Stimulated activated naive B cell treated with anti-CD40 and anti-IgM and Interleukin-4, amounts not matched to agents 10 μg/mL and 1 μg/mL and 100 μg/mL, for 72 hours (primary cell): ENCODE data around the gene CCDC33.
A peak's percentile ranks its signal among the peaks of the same experiment; 100 is the strongest.

Experiments used
- ATAC-seq, 2 donors: fragments of 150-1000 bp; cut with Tn5 transposase; replicated peaks; 2 replicates each; pipeline ENCODE4 v1.10.0; 2021; ENCODE audit warnings: moderate library complexity in 1 of 2
- DNase-seq: peaks from one replicate; pipeline ENCODE4 v3.0.0; 2021
- H3K27ac Mint-ChIP-seq: one replicate; pipeline ENCODE4 v1.8.0; 2022; ENCODE audit warnings: mild to moderate bottlenecking, mixed read lengths
- H3K27me3 Mint-ChIP-seq, 2 donors: one replicate each; pipeline ENCODE4 v1.8.0; 2022; ENCODE audit warnings: mixed read lengths in 2 of 2
- H3K36me3 Mint-ChIP-seq, 2 donors: one replicate each; pipeline ENCODE4 v1.8.0; 2022; ENCODE audit warnings: mixed read lengths in 2 of 2, mild to moderate bottlenecking in 1 of 2
- H3K4me1 Mint-ChIP-seq, 2 donors: one replicate each; pipeline ENCODE4 v1.8.0; 2022; ENCODE audit warnings: mixed read lengths in 2 of 2, mild to moderate bottlenecking in 1 of 2
- H3K4me3 Mint-ChIP-seq, 2 donors: one replicate each; pipeline ENCODE4 v1.8.0; 2022; ENCODE audit warnings: mild to moderate bottlenecking in 2 of 2, mixed read lengths in 2 of 2, moderate library complexity in 1 of 2
- H3K9me3 Mint-ChIP-seq, 2 donors: one replicate each; pipeline ENCODE4 v1.8.0; 2022; ENCODE audit warnings: mixed read lengths in 2 of 2, mild to moderate bottlenecking in 1 of 2

CCDC33 gene

GRCh38 chr15:74320352-74321247, 84.5 kb downstream of the CCDC33 start:
- H3K27me3 Mint-ChIP-seq, result peaks cover 21% of the 10 kb centered on the region in 2 donors
- no peak overlapping the region for H3K4me3 Mint-ChIP-seq
- H3K4me1 Mint-ChIP-seq, result peaks cover 5 to 18% of the 10 kb centered on the region in 2 donors
- no peaks in the 10 kb centered on the region for H3K9me3 Mint-ChIP-seq
- no peaks in the 10 kb centered on the region for H3K36me3 Mint-ChIP-seq
- ATAC-seq (no peak), DNase-seq (no peak)
- H3K27ac Mint-ChIP-seq, result no peak overlapping the region

DNA sequence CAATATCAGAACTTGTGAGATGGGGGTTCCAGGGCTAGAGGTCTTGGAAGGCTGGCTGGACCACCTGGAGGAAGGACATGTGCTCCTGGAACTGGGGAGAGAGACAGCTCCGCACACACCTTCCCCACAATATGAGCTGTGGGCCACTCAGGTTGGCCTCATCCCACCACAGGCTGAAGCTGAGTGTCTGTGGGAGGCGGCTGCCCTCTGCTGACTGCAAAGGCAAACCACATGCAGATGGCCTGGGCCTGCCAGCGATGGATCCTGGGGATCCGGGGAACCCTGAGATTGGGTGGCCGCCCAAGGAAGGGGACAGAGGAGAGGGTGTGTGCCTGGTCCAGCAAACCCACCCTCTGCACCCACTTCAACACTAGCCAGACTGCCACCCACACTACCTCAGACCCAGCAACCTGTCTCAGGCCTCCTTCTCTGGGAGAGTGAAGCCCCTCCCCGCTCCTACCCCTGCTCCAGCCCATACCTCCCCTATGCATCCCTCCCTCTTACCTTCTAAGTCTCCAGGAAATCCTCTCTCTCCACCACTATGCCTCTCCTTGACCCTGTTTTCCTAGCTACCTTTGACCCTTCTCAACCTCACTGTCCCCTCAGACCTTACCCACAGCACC, 86.5 kb downstream of the CCDC33 start:
- Mint-ChIP-seq H3K4me1 (peaks cover 4 to 10% of the 10 kb centered on the region in 2 donors), H3K36me3 (no peaks in the 10 kb centered on the region), H3K27ac (no peak overlapping the region), H3K9me3 (no peaks in the 10 kb centered on the region), H3K4me3 (no peak overlapping the region), H3K27me3 (peaks cover 21 to 30% of the 10 kb centered on the region in 2 donors)
- peak; percentile 53 for DNase-seq
- peak; percentile 88 to 90 for ATAC-seq

GRCh38 chr15:74324714-74325113, 88.6 kb downstream of the CCDC33 start:
- Mint-ChIP-seq H3K9me3 (no peaks in the 10 kb centered on the region), H3K27me3 (peaks cover 21 to 30% of the 10 kb centered on the region in 2 donors), H3K27ac (no peak overlapping the region), H3K36me3 (no peaks in the 10 kb centered on the region), H3K4me1 (peaks cover 5 to 8% of the 10 kb centered on the region in 2 donors), H3K4me3 (no peak overlapping the region)
- ATAC-seq (no peak), DNase-seq (no peak)

DNA sequence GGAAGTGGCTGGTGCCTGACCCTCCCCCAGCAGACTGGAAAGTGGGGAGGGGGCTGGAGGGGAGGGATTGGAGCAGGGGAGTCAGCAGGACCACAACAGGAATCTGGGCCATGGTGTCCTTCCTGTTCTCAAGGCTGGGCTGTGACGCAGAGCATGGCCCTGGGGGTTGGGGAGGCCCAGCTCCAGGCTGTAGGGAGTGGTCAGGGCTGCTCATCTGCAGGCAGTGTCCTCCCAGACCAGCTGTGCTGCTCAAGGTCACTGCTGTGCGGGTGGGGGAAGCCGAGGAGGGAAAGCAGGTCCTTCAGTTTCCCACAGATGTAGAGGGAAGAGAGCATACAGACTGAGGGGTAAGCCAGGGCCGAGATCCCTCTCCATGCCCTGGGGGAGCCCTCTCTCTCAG, 90.6 kb downstream of the CCDC33 start:
- Mint-ChIP-seq H3K4me3 (no peak overlapping the region), H3K4me1 (peaks cover 5 to 8% of the 10 kb centered on the region in 2 donors), H3K27ac (no peak overlapping the region), H3K36me3 (no peaks in the 10 kb centered on the region), H3K9me3 (no peaks in the 10 kb centered on the region), H3K27me3 (peaks cover 24 to 36% of the 10 kb centered on the region in 2 donors)
- DNase-seq (no peak), ATAC-seq (no peak)

- no peak overlapping the region for H3K27ac Mint-ChIP-seq
- H3K4me1 Mint-ChIP-seq, result peaks cover 5 to 8% of the 10 kb centered on the region in 2 donors
- ATAC-seq (no peak), DNase-seq (no peak)
- peaks cover 21 to 35% of the 10 kb centered on the region in 2 donors for H3K27me3 Mint-ChIP-seq
- no peak overlapping the region for H3K4me3 Mint-ChIP-seq
- H3K9me3 Mint-ChIP-seq, result no peaks in the 10 kb centered on the region
- H3K36me3 Mint-ChIP-seq, result no peaks in the 10 kb centered on the region
These were observed 91.6 kb downstream of the CCDC33 start for GRCh38 chr15:74327756-74328155.

DNA sequence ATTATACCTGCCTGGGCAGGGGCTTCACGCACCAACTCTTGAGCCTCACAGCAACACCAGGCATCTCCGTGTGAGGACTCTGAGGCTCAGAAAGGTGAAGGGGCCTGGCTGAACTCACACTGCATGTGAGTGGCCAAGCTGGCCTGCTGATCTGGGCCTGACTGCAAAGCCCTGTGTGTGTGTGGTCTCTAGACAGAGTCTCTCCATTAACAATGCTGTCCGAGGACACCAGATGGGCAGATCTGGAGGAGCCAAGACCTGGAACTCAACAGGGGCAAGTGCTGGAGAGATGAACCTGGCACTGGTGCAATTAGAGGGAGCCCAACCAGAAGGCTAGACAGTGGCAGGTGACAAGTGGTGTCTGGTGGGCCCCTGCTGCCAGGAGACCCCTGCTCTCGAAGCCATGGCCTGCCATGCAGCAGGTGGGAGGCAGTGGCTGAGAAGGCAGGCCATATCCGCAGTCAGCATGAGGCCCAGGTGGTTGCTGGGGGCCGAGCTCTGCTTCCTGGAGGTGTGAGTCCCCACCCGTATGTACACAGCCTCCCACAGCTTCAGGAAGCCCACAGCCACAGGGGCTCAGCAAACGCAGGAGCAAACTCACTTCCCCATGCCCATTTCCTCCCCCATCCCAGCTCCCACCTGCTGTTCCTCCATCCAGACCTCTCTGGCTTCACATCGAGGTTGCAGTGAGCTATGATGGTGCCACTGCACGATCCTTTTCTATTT, 92.4 kb downstream of the CCDC33 start:
- no peak overlapping the region for H3K4me3 Mint-ChIP-seq
- H3K4me1 Mint-ChIP-seq, result peaks cover 5 to 8% of the 10 kb centered on the region in 2 donors
- no peak for ATAC-seq

DNA sequence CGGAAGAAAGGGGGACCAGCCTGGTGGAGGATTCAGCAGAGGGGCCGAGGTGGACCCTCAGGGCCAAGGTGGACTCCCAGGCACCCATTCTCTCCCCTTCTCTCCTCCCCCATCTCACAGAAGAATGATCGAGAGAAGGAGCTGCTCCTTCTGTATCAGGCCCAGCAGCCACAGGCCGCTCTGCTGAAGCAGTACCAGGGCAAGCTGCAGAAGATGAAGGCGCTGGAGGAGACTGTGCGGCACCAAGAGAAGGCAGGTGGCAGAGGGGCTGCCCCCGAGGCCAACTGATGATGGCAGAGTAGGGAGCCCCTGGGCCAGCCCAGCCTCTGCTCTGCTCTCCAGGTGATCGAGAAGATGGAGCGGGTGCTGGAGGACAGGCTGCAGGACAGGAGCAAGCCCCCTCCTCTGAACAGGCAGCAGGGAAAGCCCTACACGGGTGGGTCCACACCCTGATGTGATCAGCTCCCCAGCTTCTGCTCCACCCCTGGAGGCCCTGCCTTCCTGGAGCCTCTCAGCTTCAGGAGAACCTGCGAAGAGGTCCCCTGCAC, 94.8 kb downstream of the CCDC33 start:
- Mint-ChIP-seq H3K4me3 (no peak overlapping the region), H3K27me3 (peaks cover 15 to 23% of the 10 kb centered on the region in 2 donors), H3K4me1 (peaks cover 5 to 8% of the 10 kb centered on the region in 2 donors), H3K27ac (no peak overlapping the region), H3K9me3 (peaks cover 0 to 6% of the 10 kb centered on the region in 2 donors), H3K36me3 (no peaks in the 10 kb centered on the region)
- DNase-seq, result no peak
- ATAC-seq, result no peak

More for the DNA sequence above, 92.4 kb downstream of the CCDC33 start:
- DNase-seq, result no peak
- no peaks in the 10 kb centered on the region for H3K9me3 Mint-ChIP-seq
- peaks cover 17 to 35% of the 10 kb centered on the region in 2 donors for H3K27me3 Mint-ChIP-seq
- no peaks in the 10 kb centered on the region for H3K36me3 Mint-ChIP-seq
- no peak overlapping the region for H3K27ac Mint-ChIP-seq

DNA sequence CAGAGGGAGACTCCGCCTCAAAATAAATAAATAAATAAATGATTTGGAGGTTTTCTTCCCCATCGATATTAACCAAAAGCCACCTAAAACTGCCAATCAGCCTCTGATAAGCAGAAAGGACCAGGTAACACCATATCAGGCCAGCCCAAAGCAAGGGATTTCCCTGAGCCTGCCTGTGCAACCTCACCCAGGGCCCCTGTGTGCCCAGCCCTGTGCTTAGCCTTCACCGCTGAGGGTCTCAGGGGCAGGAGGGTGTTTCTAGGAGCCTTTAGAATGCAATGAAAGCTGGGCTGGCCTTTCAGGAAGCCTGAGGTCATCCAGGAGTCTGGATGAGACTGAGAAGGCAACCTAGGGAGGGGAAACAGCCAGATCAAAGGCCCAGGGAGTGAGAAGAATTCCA, 95.9 kb downstream of the CCDC33 start:
- Mint-ChIP-seq H3K4me3 (no peak overlapping the region), H3K27ac (no peak overlapping the region), H3K4me1 (peaks cover 5 to 8% of the 10 kb centered on the region in 2 donors), H3K9me3 (peaks cover 0 to 6% of the 10 kb centered on the region in 2 donors), H3K27me3 (peaks cover 15 to 17% of the 10 kb centered on the region in 2 donors), H3K36me3 (no peaks in the 10 kb centered on the region)
- no peak for ATAC-seq
- no peak for DNase-seq

DNA sequence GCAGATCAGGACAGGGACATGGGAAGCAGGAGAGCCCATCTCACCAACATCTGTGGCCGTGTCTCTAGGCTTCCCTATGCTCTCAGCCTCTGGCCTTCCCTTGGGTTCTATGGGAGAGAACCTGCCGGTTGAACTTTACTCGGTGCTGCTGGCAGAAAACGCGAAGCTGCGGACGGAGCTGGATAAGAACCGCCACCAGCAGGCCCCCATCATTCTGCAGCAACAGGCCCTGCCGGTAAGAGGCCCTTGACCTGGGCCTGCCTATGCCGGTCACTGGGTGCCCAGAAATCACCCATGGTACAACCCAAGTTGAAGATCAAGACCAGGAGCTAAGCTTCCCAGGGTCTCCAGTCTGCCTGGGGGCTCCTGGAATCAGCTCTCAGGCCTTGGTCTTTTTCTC, 96.5 kb downstream of the CCDC33 start:
- Mint-ChIP-seq H3K36me3 (no peaks in the 10 kb centered on the region), H3K4me1 (peaks cover 5 to 8% of the 10 kb centered on the region in 2 donors), H3K4me3 (no peak overlapping the region), H3K27me3 (peaks cover 15 to 17% of the 10 kb centered on the region in 2 donors), H3K9me3 (peaks cover 0 to 6% of the 10 kb centered on the region in 2 donors), H3K27ac (no peak overlapping the region)
- ATAC-seq (no peak), DNase-seq (no peak)

DNA sequence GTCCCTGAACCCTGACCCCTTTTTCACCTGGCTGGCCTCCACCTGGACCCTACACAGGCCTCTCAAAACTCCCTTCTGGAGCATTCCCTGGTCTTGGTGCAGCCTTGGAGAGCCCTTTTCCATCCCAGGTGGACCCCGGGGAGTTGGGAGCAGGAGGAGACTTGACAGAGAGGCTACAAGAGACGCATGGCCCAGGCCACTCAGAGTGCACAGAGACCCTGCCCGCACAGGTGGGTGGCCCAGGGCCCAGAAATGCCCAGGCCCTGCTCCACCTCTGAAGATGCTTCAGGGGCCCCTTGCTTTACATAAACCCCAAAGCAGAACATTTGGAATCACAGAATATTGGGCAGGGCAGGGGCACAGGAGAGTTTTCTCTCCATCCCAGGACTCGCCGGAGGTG, 97.0 kb downstream of the CCDC33 start:
- Mint-ChIP-seq H3K36me3 (no peaks in the 10 kb centered on the region), H3K27ac (no peak overlapping the region), H3K9me3 (peaks cover 0 to 6% of the 10 kb centered on the region in 2 donors), H3K27me3 (peaks cover 15 to 17% of the 10 kb centered on the region in 2 donors), H3K4me3 (no peak overlapping the region), H3K4me1 (peaks cover 5 to 8% of the 10 kb centered on the region in 2 donors)
- ATAC-seq (no peak), DNase-seq (no peak)

GRCh38 chr15:74333662-74334061, 97.5 kb downstream of the CCDC33 start:
- H3K9me3 Mint-ChIP-seq, result peaks cover 0 to 6% of the 10 kb centered on the region in 2 donors
- H3K4me1 Mint-ChIP-seq, result peaks cover 2% of the 10 kb centered on the region in 2 donors
- ATAC-seq (no peak), DNase-seq (no peak)
- H3K36me3 Mint-ChIP-seq, result no peaks in the 10 kb centered on the region
- H3K27ac Mint-ChIP-seq, result no peak overlapping the region
- peaks cover 15 to 17% of the 10 kb centered on the region in 2 donors for H3K27me3 Mint-ChIP-seq
- no peak overlapping the region for H3K4me3 Mint-ChIP-seq

DNA sequence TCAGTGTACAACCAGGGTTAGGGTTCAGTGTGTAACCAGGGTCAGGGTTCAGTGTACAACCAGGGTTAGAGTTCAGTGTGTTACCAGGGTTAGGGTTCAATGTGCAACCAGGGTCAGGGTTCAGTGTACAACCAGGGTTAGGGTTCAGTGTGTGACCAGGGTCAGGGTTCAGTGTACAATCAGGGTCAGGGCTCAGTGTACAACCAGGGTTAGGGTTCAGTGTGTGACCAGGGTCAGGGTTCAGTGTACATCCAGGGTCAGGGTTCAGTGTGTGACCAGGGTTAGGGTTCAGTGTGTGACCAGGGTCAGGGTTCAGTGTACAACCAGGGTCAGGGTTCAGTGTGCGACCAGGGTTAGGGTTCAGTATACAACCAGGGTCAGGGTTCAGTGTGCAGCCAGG, 98.0 kb downstream of the CCDC33 start:
- Mint-ChIP-seq H3K36me3 (no peaks in the 10 kb centered on the region), H3K4me3 (no peak overlapping the region), H3K27ac (no peak overlapping the region), H3K4me1 (no peaks in the 10 kb centered on the region), H3K27me3 (peaks cover 15 to 17% of the 10 kb centered on the region in 2 donors), H3K9me3 (peaks cover 0 to 6% of the 10 kb centered on the region in 2 donors)
- DNase-seq (no peak), ATAC-seq (no peak)

DNA sequence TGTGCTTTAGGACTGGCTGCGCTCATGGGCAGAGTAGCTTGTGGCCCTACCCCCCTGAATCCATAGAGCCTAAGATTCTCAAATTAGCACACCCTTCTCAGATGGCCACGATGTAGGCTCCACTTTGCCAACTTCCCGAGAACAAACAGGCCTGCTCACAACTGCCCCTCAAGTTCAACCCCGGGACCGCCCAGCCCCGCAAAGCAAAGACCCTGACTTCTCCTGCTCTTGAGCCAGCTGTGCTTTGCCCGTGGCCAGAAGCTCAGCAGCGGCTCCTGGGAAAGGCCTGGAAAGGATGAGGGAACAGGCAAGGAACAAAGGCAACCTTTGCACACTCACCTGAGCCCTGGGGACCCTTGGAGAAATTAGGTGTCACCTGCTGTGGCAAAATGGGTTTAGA, 99.3 kb downstream of the CCDC33 start:
- no peaks in the 10 kb centered on the region for H3K4me1 Mint-ChIP-seq

More for the DNA sequence above, 99.3 kb downstream of the CCDC33 start:
- peaks cover 0 to 6% of the 10 kb centered on the region in 2 donors for H3K9me3 Mint-ChIP-seq
- DNase-seq, result no peak
- H3K4me3 Mint-ChIP-seq, result no peak overlapping the region
- no peaks in the 10 kb centered on the region for H3K36me3 Mint-ChIP-seq
- peaks cover 17 to 19% of the 10 kb centered on the region in 2 donors for H3K27me3 Mint-ChIP-seq
- ATAC-seq, result no peak
- H3K27ac Mint-ChIP-seq, result no peak overlapping the region
